H9 (cell line): ENCODE measurements around the gene FAM162A. TPM values are rescaled to one million over a fixed set of nuclear protein-coding genes. Genes with fewer than 3 reads are reported as not detected.

Experiments used
- DNase-seq: peaks from one replicate; pipeline ENCODE4 v3.0.0-alpha.2; 2017
- H2AFZ ChIP-seq: one replicate; pipeline ENCODE4 v1.6.1; 2013; ENCODE audit warnings: mild to moderate bottlenecking, low read length, control low read depth, moderate library complexity
- H2AK5ac ChIP-seq: 2 replicates; pipeline ENCODE4 v1.6.1; 2013; ENCODE audit warnings: low read length, control low read depth, mixed read lengths; ENCODE audit not compliant: insufficient read length
- H2BK120ac ChIP-seq: one replicate; pipeline ENCODE4 v1.6.1; 2013; ENCODE audit warnings: low read depth, mild to moderate bottlenecking, low read length, control low read depth, inconsistent platforms; ENCODE audit not compliant: poor library complexity, severe bottlenecking
- H2BK12ac ChIP-seq: 2 replicates; pipeline ENCODE4 v1.6.1; 2013; ENCODE audit warnings: low read length, control low read depth, mixed read lengths, low read depth; ENCODE audit not compliant: insufficient read length
- H2BK15ac ChIP-seq: 2 replicates; pipeline ENCODE4 v1.6.1; 2013; ENCODE audit warnings: low read depth, low read length, control low read depth
- H2BK20ac ChIP-seq: one replicate; pipeline ENCODE4 v1.6.1; 2013; ENCODE audit warnings: low read depth, mild to moderate bottlenecking, low read length, control low read depth, inconsistent platforms; ENCODE audit not compliant: poor library complexity, severe bottlenecking
- H2BK5ac ChIP-seq: 2 replicates; pipeline ENCODE4 v1.6.1; 2013; ENCODE audit warnings: low read length, control low read depth, mixed read lengths; ENCODE audit not compliant: insufficient read length
- H3K14ac ChIP-seq: 2 replicates; pipeline ENCODE4 v1.6.1; 2013; ENCODE audit warnings: low read length, control low read depth; ENCODE audit not compliant: insufficient read depth
- H3K18ac ChIP-seq: 2 replicates; pipeline ENCODE4 v1.6.1; 2013; ENCODE audit warnings: low read depth, mild to moderate bottlenecking, mixed read lengths, low read length, control low read depth; ENCODE audit not compliant: insufficient read length
- H3K23ac ChIP-seq: 2 replicates; pipeline ENCODE4 v1.6.1; 2013; ENCODE audit warnings: low read length, control low read depth, mixed read lengths, low read depth; ENCODE audit not compliant: insufficient read length
- H3K23me2 ChIP-seq: 2 replicates; pipeline ENCODE4 v1.6.1; 2013; ENCODE audit warnings: low read depth, mild to moderate bottlenecking, mixed read lengths, low read length, control low read depth; ENCODE audit not compliant: insufficient read length, poor library complexity, severe bottlenecking
- H3K27ac ChIP-seq: 2 replicates; pipeline ENCODE4 v1.5.1; 2013; ENCODE audit warnings: low read length, control low read depth, mixed read lengths, low read depth; ENCODE audit not compliant: insufficient read length
- H3K27me3 ChIP-seq: 2 replicates; pipeline ENCODE4 v1.6.1; 2013; ENCODE audit warnings: low read length, control low read depth, inconsistent platforms; ENCODE audit not compliant: insufficient read depth
- H3K4ac ChIP-seq: 2 replicates; pipeline ENCODE4 v1.6.1; 2013; ENCODE audit warnings: low read depth, mild to moderate bottlenecking, control low read depth, inconsistent platforms, low read length, moderate library complexity
- H3K4me1 ChIP-seq: 2 replicates; pipeline ENCODE4 v1.6.1; 2013; ENCODE audit warnings: low read length, control low read depth, inconsistent platforms; ENCODE audit not compliant: insufficient read depth
- H3K4me2 ChIP-seq: 2 replicates; pipeline ENCODE4 v1.6.1; 2013; ENCODE audit warnings: low read length, control low read depth, mixed read lengths; ENCODE audit not compliant: insufficient read length, insufficient read depth
- H3K56ac ChIP-seq: 2 replicates; pipeline ENCODE4 v1.6.1; 2013; ENCODE audit warnings: low read depth, mild to moderate bottlenecking, mixed read lengths, low read length, control low read depth; ENCODE audit not compliant: insufficient read length
- H3K79me1 ChIP-seq: 2 replicates; pipeline ENCODE4 v1.6.1; 2013; ENCODE audit warnings: low read depth, mild to moderate bottlenecking, moderate library complexity, low read length, control low read depth, inconsistent platforms; ENCODE audit not compliant: insufficient read depth, poor library complexity, severe bottlenecking
- H3K79me2 ChIP-seq: 2 replicates; pipeline ENCODE4 v1.6.1; 2013; ENCODE audit warnings: low read length, control low read depth, inconsistent platforms; ENCODE audit not compliant: insufficient read depth
- H3K9ac ChIP-seq: 2 replicates; pipeline ENCODE4 v1.6.1; 2013; ENCODE audit warnings: low read length, control low read depth, mixed read lengths; ENCODE audit not compliant: insufficient read length; ENCODE audit errors: extremely low read depth
- H3K9me3 ChIP-seq: one replicate; pipeline ENCODE4 v1.6.1; 2013; ENCODE audit warnings: low read depth, low read length, inconsistent platforms; ENCODE audit not compliant: control insufficient read depth
- H3T11ph ChIP-seq: one replicate; pipeline ENCODE4 v1.6.1; 2013; ENCODE audit warnings: mild to moderate bottlenecking, low read length, control low read depth, inconsistent platforms
- H4K20me1 ChIP-seq: one replicate; pipeline ENCODE4 v1.6.1; 2013; ENCODE audit not compliant: control insufficient read depth, insufficient read length, insufficient read depth
- H4K5ac ChIP-seq: 2 replicates; pipeline ENCODE4 v1.6.1; 2013; ENCODE audit warnings: low read depth, mild to moderate bottlenecking, mixed read lengths, low read length, control low read depth; ENCODE audit not compliant: insufficient read length
- H4K8ac ChIP-seq: replicated peaks from 2 replicates; pipeline ENCODE4 v1.6.1; 2013; ENCODE audit warnings: low read length, control low read depth, mixed read lengths, low read depth; ENCODE audit not compliant: insufficient read length
- H4K91ac ChIP-seq: 2 replicates; pipeline ENCODE4 v1.6.1; 2013; ENCODE audit warnings: low read depth, mild to moderate bottlenecking, moderate library complexity, mixed read lengths, low read length, control low read depth; ENCODE audit not compliant: insufficient read length
- H3K27ac Mint-ChIP-seq, 3 experiments: 2 replicates in 2 of 3; 3 replicates in 1 of 3; pipeline ENCODE4 v1.8.0; 2020 to 2021; ENCODE audit warnings: mixed read lengths in 3 of 3, mild to moderate bottlenecking in 1 of 3, moderate library complexity in 1 of 3
- H3K27me3 Mint-ChIP-seq: 2 replicates; pipeline ENCODE4 v1.8.0; 2021; ENCODE audit warnings: low read depth, mild to moderate bottlenecking, moderate library complexity, mixed read lengths
- H3K36me3 Mint-ChIP-seq, 3 experiments: 2 replicates in 2 of 3; 3 replicates in 1 of 3; pipeline ENCODE4 v1.8.0; 2020 to 2021; ENCODE audit warnings: low read depth in 3 of 3, mixed read lengths in 3 of 3; ENCODE audit not compliant: insufficient read depth in 1 of 3
- H3K4me1 Mint-ChIP-seq, 2 experiments: 2 replicates each; pipeline ENCODE4 v1.8.0; 2020; ENCODE audit warnings: mixed read lengths in 2 of 2
- H3K4me3 Mint-ChIP-seq, 2 experiments: 2 replicates in 1 of 2; 3 replicates in 1 of 2; pipeline ENCODE4 v1.8.0; 2020 to 2021; ENCODE audit warnings: mild to moderate bottlenecking in 2 of 2, mixed read lengths in 2 of 2, moderate library complexity in 1 of 2
- H3K9me3 Mint-ChIP-seq, 2 experiments: 2 replicates in 1 of 2; 3 replicates in 1 of 2; pipeline ENCODE4 v1.8.0; 2020; ENCODE audit warnings: mild to moderate bottlenecking in 2 of 2, mixed read lengths in 2 of 2, moderate library complexity in 1 of 2
- WGBS: extraction: QIAGEN DNeasy Blood & Tissue Kit; methylation state at CpG from one replicate; pipeline ENCODE4 v1.1.7; 2013; ENCODE audit warnings: missing lambda C conversion rate, low lambda C conversion rate, mixed read lengths; ENCODE audit not compliant: insufficient read length; ENCODE audit errors: extremely low coverage; 5-methylcytosine and 5-hydroxymethylcytosine counted together
- total RNA-seq: library from RNA; stranded (reverse); gene quantifications from 2 replicates; pipeline ENCODE4 v1.2.1, GENCODE V29; 2021
- TF ChIP-seq, protein P1 (sequence below): fragments of 200-600 bp; sonication (generic); conservative IDR thresholded peaks from 3 replicates; pipeline ENCODE4 v1.8.0; 2021; ENCODE audit warnings: antibody characterized with exemption, mild to moderate bottlenecking

FAM162A gene
- total RNA-seq, 1 experiment from 2014 or later = 78.5 TPM

DNA sequence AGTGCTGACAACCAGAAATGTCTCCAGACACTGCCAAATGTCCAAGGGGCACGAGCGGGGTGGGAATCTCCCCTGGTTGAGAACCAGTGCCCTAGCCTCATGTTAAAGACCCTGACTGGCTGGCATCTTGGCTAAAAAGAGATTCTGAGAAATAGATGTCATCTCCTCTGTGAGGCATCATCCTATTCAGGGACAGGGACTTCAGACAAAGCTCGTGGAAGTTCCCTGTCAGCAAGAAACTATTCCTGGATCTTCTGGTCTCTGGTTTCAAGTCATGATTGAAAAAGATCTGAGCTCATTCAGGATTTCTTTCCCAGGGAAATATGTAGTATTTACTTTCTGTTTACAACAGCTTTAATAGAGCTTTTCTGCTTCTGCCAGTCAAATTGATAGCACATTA is 21.0 kb downstream of the FAM162A start:
- Histone ChIP-seq H3K27ac (no peak overlapping the region), H4K91ac (no peak overlapping the region), H3K4me2 (no peak overlapping the region), H3K23me2 (no peaks in the 10 kb centered on the region), H3K9ac (no peak overlapping the region), H2AK5ac (no peak overlapping the region), H4K5ac (no peak overlapping the region), H2BK120ac (no peak overlapping the region), H3K4me1 (no peaks in the 10 kb centered on the region), H3K4ac (no peak overlapping the region), H3K27me3 (no peaks in the 10 kb centered on the region), H3K9me3 (no peaks in the 10 kb centered on the region), H2BK12ac (no peak overlapping the region), H2BK15ac (no peak overlapping the region), H3K79me2 (no peaks in the 10 kb centered on the region), H2BK5ac (no peak overlapping the region), H2AFZ (no peak overlapping the region), H2BK20ac (no peak overlapping the region), H3K18ac (no peak overlapping the region), H3K14ac (no peak overlapping the region), H3K23ac (no peak overlapping the region), H4K20me1 (no peaks in the 10 kb centered on the region), H3K79me1 (no peaks in the 10 kb centered on the region), H3T11ph (no peak overlapping the region), H3K56ac (no peak overlapping the region), H4K8ac (no peak overlapping the region)
- Mint-ChIP-seq H3K27ac (no peak overlapping the region), H3K27me3 (no peaks in the 10 kb centered on the region), H3K36me3 (peaks cover 8 to 49% (median 38%) of the 10 kb centered on the region in 3 experiments; a peak in 5 of 7 replicates), H3K4me1 (no peaks in the 10 kb centered on the region), H3K4me3 (no peak overlapping the region), H3K9me3 (no peaks in the 10 kb centered on the region)
- no peak for DNase-seq
- no CpG with 5 or more reads among the region's 3 CpGs for WGBS
- TF ChIP-seq, protein P1, sequence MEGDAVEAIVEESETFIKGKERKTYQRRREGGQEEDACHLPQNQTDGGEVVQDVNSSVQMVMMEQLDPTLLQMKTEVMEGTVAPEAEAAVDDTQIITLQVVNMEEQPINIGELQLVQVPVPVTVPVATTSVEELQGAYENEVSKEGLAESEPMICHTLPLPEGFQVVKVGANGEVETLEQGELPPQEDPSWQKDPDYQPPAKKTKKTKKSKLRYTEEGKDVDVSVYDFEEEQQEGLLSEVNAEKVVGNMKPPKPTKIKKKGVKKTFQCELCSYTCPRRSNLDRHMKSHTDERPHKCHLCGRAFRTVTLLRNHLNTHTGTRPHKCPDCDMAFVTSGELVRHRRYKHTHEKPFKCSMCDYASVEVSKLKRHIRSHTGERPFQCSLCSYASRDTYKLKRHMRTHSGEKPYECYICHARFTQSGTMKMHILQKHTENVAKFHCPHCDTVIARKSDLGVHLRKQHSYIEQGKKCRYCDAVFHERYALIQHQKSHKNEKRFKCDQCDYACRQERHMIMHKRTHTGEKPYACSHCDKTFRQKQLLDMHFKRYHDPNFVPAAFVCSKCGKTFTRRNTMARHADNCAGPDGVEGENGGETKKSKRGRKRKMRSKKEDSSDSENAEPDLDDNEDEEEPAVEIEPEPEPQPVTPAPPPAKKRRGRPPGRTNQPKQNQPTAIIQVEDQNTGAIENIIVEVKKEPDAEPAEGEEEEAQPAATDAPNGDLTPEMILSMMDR = no peak
